Measurements from ENCODE around the gene GPR31. TPM values are rescaled to one million over a fixed set of nuclear protein-coding genes. Genes with fewer than 3 reads are reported as not detected.

GPR31 gene
- total RNA-seq, 4 donors from 2014 or later: not detected

GRCh38 chr6:167137081-167137480 lies 20.7 kb downstream of the GPR31 start:
- 98 to 100% methylated on average over 2 to 9 of the region's 10 CpGs for WGBS, 2 donors (ENCODE audit: low coverage in 1 of 2)
- Histone ChIP-seq H3K36me3 (no peaks in the 10 kb centered on the region), H3K9me3 (no peaks in the 10 kb centered on the region), H3K27me3 (peaks cover 4% of the 10 kb centered on the region), H3K27ac (no peak overlapping the region), H3K4me3 (no peak overlapping the region), H3K4me1 (no peaks in the 10 kb centered on the region)
- ATAC-seq: no peak
- TF ChIP-seq POLR2A (IDR thresholded peaks at IDR 0.05) (no peak), CTCF (IDR thresholded peaks at IDR 0.05) (no peak), EP300 (IDR thresholded peaks at IDR 0.05) (no peak)

GRCh38 chr6:167136376-167136775 lies 21.4 kb downstream of the GPR31 start:
- Histone ChIP-seq H3K9me3 (no peaks in the 10 kb centered on the region), H3K27ac (no peak overlapping the region), H3K27me3 (peaks cover under 1% of the 10 kb centered on the region), H3K4me3 (no peak overlapping the region), H3K4me1 (no peaks in the 10 kb centered on the region), H3K36me3 (no peaks in the 10 kb centered on the region)
- WGBS, 2 donors (ENCODE audit: low coverage in 1 of 2): 65 to 80% methylated on average over 3 to 7 of the region's 13 CpGs
- TF ChIP-seq POLR2A (IDR thresholded peaks at IDR 0.05): no peak
- no peak for TF ChIP-seq CTCF (IDR thresholded peaks at IDR 0.05)
- no peak for TF ChIP-seq POLR2AphosphoS5 (IDR thresholded peaks at IDR 0.05)
- no peak for TF ChIP-seq EP300 (IDR thresholded peaks at IDR 0.05)
- no peak for ATAC-seq

GRCh38 chr6:167134448-167135328 lies 23.1 kb downstream of the GPR31 start:
- ATAC-seq: no peak
- Histone ChIP-seq H3K4me3 (no peak overlapping the region), H3K4me1 (no peaks in the 10 kb centered on the region), H3K9me3 (no peaks in the 10 kb centered on the region), H3K36me3 (no peaks in the 10 kb centered on the region), H3K27me3 (no peaks in the 10 kb centered on the region), H3K27ac (no peak overlapping the region)
- WGBS, 2 donors (ENCODE audit: low coverage in 1 of 2): 84 to 90% methylated on average over 13 to 21 of the region's 23 CpGs
- no peak for TF ChIP-seq CTCF (IDR thresholded peaks at IDR 0.05)
- TF ChIP-seq POLR2AphosphoS5 (IDR thresholded peaks at IDR 0.05): no peak
- TF ChIP-seq EP300 (IDR thresholded peaks at IDR 0.05): no peak
- TF ChIP-seq POLR2A (IDR thresholded peaks at IDR 0.05): no peak

- Histone ChIP-seq H3K4me3 (no peak overlapping the region), H3K27me3 (no peaks in the 10 kb centered on the region), H3K9me3 (no peaks in the 10 kb centered on the region), H3K27ac (peak overlapping the region in 2 of 4 donors; percentile 3 to 36), H3K4me1 (no peaks in the 10 kb centered on the region), H3K36me3 (no peaks in the 10 kb centered on the region)
- TF ChIP-seq EP300 (IDR thresholded peaks at IDR 0.05) (no peak), POLR2AphosphoS5 (IDR thresholded peaks at IDR 0.05) (no peak), POLR2A (IDR thresholded peaks at IDR 0.05) (no peak), CTCF (IDR thresholded peaks at IDR 0.05) (no peak)
- ATAC-seq: no peak
- 66 to 78% methylated on average over 5 to 31 of the region's 33 CpGs for WGBS, 2 donors (ENCODE audit: low coverage in 1 of 2)
Observed at GRCh38 chr6:167130712-167131684, 26.8 kb downstream of the GPR31 start.
